ENCODE results near the gene DGAT2.

GRCh38 chr11:75770102-75770501, 1.5 kb downstream of the DGAT2 start:
- TF ChIP-seq CTCF (IDR thresholded peaks at IDR 0.05; ENCODE audit: borderline replicate concordance, extremely low read depth, low read length, poor library complexity, severe bottlenecking) (no peak), EZH2 (IDR thresholded peaks at IDR 0.05; ENCODE audit: borderline replicate concordance, low read depth, low read length, severe bottlenecking) (no peak)
